Upper lobe of left lung (tissue), 4 donors: ENCODE data around the gene CAV1.

Experiments used
- EP300 ChIP-seq, 4 donors: sonication (generic); formaldehyde crosslinking; IDR thresholded peaks; one replicate each; pipeline ENCODE4 v1.5.1; 2017; ENCODE audit warnings: antibody characterized with exemption in 4 of 4, control low read depth in 2 of 4
- POLR2A ChIP-seq, 4 donors: fragments of 450-650 bp; IDR thresholded peaks; one replicate each; pipeline ENCODE4 v1.5.1; 2016 to 2017; ENCODE audit warnings: antibody characterized with exemption in 4 of 4, mild to moderate bottlenecking in 2 of 4
- TF ChIP-seq, protein P1 (sequence below), 6 experiments: fragments of 450-650 bp in 4 of 6; fragments of 200-600 bp in 2 of 6; sonication (generic) in 2 of 6; IDR thresholded peaks; one replicate each; pipeline ENCODE4 v1.5.1; 2016 to 2019; ENCODE audit warnings: antibody characterized with exemption in 6 of 6

- TF ChIP-seq, protein P1, sequence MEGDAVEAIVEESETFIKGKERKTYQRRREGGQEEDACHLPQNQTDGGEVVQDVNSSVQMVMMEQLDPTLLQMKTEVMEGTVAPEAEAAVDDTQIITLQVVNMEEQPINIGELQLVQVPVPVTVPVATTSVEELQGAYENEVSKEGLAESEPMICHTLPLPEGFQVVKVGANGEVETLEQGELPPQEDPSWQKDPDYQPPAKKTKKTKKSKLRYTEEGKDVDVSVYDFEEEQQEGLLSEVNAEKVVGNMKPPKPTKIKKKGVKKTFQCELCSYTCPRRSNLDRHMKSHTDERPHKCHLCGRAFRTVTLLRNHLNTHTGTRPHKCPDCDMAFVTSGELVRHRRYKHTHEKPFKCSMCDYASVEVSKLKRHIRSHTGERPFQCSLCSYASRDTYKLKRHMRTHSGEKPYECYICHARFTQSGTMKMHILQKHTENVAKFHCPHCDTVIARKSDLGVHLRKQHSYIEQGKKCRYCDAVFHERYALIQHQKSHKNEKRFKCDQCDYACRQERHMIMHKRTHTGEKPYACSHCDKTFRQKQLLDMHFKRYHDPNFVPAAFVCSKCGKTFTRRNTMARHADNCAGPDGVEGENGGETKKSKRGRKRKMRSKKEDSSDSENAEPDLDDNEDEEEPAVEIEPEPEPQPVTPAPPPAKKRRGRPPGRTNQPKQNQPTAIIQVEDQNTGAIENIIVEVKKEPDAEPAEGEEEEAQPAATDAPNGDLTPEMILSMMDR (IDR thresholded peaks at IDR 0.05) = no peak
- TF ChIP-seq POLR2A (IDR thresholded peaks at IDR 0.05) (no peak), EP300 (IDR thresholded peaks at IDR 0.05) (no peak)
Measured at GRCh38 chr7:116561697-116562483, 37.1 kb downstream of the CAV1 start.
